ENCODE data around the gene UFSP2.

Gene UFSP2

DNA sequence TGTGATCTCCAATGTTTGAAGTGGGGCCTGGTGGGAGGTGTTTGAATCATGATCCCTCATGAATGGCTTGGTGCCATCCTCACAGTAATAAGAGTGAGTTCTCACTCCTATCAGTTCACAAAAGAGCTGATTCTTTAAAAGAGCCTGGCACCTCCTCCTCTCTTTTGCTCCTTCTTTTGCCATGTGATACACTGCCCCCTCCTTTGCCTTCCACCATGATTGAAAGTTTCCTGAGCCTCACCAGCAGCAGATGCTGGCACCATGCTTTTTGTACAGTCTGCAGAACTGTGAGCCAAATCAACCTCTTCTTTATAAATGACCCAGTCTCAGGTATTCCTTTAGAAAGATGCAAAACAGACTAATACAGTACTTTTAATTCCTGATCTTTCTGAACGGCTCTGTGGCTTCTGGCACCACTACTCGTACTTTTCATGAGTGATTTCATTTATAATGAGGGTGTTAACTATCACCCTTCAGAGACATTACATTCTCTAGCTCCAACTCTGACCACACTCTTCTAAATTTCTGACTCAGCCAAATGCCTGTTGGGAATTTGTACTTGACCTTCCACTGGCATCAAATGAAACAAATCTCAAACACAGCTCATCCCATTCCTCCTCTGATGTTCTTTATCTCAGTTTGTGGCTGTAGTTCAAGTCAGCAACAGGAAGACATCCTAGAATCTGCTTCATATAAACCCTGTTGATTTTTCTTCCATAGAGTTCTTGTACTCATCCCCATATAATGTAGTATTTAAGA, 4.2 kb downstream of the UFSP2 start:
- Histone ChIP-seq H3K27me3 (ENCODE audit: insufficient read depth, poor library complexity, severe bottlenecking) (no peaks in the 10 kb centered on the region), H3K27ac (replicated peaks) (no peak overlapping the region), H3K4me3 (replicated peaks; ENCODE audit: insufficient read depth, low read length) (no peak overlapping the region)
- TF ChIP-seq, protein P1, sequence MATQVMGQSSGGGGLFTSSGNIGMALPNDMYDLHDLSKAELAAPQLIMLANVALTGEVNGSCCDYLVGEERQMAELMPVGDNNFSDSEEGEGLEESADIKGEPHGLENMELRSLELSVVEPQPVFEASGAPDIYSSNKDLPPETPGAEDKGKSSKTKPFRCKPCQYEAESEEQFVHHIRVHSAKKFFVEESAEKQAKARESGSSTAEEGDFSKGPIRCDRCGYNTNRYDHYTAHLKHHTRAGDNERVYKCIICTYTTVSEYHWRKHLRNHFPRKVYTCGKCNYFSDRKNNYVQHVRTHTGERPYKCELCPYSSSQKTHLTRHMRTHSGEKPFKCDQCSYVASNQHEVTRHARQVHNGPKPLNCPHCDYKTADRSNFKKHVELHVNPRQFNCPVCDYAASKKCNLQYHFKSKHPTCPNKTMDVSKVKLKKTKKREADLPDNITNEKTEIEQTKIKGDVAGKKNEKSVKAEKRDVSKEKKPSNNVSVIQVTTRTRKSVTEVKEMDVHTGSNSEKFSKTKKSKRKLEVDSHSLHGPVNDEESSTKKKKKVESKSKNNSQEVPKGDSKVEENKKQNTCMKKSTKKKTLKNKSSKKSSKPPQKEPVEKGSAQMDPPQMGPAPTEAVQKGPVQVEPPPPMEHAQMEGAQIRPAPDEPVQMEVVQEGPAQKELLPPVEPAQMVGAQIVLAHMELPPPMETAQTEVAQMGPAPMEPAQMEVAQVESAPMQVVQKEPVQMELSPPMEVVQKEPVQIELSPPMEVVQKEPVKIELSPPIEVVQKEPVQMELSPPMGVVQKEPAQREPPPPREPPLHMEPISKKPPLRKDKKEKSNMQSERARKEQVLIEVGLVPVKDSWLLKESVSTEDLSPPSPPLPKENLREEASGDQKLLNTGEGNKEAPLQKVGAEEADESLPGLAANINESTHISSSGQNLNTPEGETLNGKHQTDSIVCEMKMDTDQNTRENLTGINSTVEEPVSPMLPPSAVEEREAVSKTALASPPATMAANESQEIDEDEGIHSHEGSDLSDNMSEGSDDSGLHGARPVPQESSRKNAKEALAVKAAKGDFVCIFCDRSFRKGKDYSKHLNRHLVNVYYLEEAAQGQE (IDR thresholded peaks at IDR 0.05; ENCODE audit: insufficient replicate concordance, low read depth), result no peak
- TF ChIP-seq GABPA (IDR thresholded peaks at IDR 0.05; ENCODE audit: low read depth), result no peak
- TF ChIP-seq, protein P2, sequence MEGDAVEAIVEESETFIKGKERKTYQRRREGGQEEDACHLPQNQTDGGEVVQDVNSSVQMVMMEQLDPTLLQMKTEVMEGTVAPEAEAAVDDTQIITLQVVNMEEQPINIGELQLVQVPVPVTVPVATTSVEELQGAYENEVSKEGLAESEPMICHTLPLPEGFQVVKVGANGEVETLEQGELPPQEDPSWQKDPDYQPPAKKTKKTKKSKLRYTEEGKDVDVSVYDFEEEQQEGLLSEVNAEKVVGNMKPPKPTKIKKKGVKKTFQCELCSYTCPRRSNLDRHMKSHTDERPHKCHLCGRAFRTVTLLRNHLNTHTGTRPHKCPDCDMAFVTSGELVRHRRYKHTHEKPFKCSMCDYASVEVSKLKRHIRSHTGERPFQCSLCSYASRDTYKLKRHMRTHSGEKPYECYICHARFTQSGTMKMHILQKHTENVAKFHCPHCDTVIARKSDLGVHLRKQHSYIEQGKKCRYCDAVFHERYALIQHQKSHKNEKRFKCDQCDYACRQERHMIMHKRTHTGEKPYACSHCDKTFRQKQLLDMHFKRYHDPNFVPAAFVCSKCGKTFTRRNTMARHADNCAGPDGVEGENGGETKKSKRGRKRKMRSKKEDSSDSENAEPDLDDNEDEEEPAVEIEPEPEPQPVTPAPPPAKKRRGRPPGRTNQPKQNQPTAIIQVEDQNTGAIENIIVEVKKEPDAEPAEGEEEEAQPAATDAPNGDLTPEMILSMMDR (IDR thresholded peaks at IDR 0.05; ENCODE audit: insufficient read depth, low read length), result no peak
- no peak for TF ChIP-seq SPI1 (IDR thresholded peaks at IDR 0.05; ENCODE audit: borderline replicate concordance, low read depth)
- no peak for TF ChIP-seq POLR2AphosphoS5 (IDR thresholded peaks at IDR 0.05; ENCODE audit: low read depth)
- DNase-seq (ENCODE audit: low read depth in 1 of 2, low spot score in 1 of 2), result no peak

DNA sequence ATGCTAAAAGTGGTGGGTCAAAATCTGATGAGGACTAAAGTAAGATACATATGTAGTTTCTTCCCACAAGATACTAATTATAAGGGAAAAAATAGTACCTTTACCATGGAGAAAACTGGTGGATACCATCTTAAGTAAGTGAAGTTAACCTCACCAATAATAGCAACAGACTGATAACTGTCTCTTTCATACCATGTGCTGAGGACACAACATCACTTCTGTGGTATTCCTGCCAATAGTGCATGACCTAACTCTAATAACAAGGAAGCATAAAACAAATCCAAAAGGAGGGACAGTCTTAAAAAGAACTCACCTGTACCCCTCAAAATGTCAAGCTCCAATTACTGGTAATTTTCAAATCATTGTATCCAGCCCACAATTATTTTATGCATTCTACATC, 8.8 kb downstream of the UFSP2 start:
- no peaks in the 10 kb centered on the region for H3K27me3 ChIP-seq (ENCODE audit: insufficient read depth, poor library complexity, severe bottlenecking)
- no peak for DNase-seq (ENCODE audit: low read depth in 1 of 2, low spot score in 1 of 2)
- H3K4me3 ChIP-seq (replicated peaks; ENCODE audit: insufficient read depth, low read length), result no peak overlapping the region
- no peak for TF ChIP-seq GABPA (IDR thresholded peaks at IDR 0.05; ENCODE audit: low read depth)
- TF ChIP-seq, protein P1 (IDR thresholded peaks at IDR 0.05; ENCODE audit: insufficient replicate concordance, low read depth), result no peak
- no peak for TF ChIP-seq SPI1 (IDR thresholded peaks at IDR 0.05; ENCODE audit: borderline replicate concordance, low read depth)
- TF ChIP-seq POLR2AphosphoS5 (IDR thresholded peaks at IDR 0.05; ENCODE audit: low read depth), result no peak
- TF ChIP-seq, protein P2 (IDR thresholded peaks at IDR 0.05; ENCODE audit: insufficient read depth, low read length), result no peak
- H3K27ac ChIP-seq (replicated peaks), result no peak overlapping the region

DNA sequence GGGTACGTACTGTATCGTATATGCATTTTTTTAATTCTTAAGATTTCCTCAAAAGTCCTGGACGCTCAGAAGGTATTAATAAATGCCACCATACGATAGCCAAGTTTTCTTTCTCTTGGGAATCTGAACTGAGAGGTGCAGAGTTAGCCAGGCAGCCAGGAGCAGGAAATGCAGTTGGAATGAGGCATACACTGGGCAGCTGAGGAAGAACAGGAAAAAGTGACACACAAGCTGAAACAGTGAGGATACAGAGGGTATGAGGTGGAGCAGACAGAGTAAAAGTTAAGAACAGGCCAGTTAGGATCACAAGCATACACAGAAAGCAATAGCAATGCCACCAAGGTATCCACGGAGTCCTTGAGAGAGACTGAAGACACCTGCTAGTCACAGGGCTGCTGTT, 13.4 kb downstream of the UFSP2 start:
- DNase-seq (ENCODE audit: low read depth in 1 of 2, low spot score in 1 of 2), result no peak
- no peak for TF ChIP-seq GABPA (IDR thresholded peaks at IDR 0.05; ENCODE audit: low read depth)
- TF ChIP-seq POLR2AphosphoS5 (IDR thresholded peaks at IDR 0.05; ENCODE audit: low read depth), result no peak
- TF ChIP-seq, protein P2 (IDR thresholded peaks at IDR 0.05; ENCODE audit: insufficient read depth, low read length), result no peak
- no peak for TF ChIP-seq SPI1 (IDR thresholded peaks at IDR 0.05; ENCODE audit: borderline replicate concordance, low read depth)
- TF ChIP-seq, protein P1 (IDR thresholded peaks at IDR 0.05; ENCODE audit: insufficient replicate concordance, low read depth), result no peak

More for the DNA sequence above, 13.4 kb downstream of the UFSP2 start:
- no peak overlapping the region for H3K4me3 ChIP-seq (replicated peaks; ENCODE audit: insufficient read depth, low read length)
- no peaks in the 10 kb centered on the region for H3K27me3 ChIP-seq (ENCODE audit: insufficient read depth, poor library complexity, severe bottlenecking)
- H3K27ac ChIP-seq (replicated peaks), result no peak overlapping the region
